ENCODE measurements around the gene TWF2.
"Not testable (repeated sequence)": the region's sequence is repeated elsewhere in the genome, so short reads cannot be mapped to it uniquely, and the experiment has no call there.

TWF2 gene

GRCh38 chr3:52238761-52239701 lies at the start of gene TWF2:
Gene TWF2, minus strand, starts transcription at chr3:52239158. Its CDS starts 142 bp downstream, at chr3:52239016.
- Histone ChIP-seq H3K36me3 (ENCODE audit: insufficient read depth, low read length) (peaks cover 15% of the 10 kb centered on the region), H3K9me3 (ENCODE audit: low read length) (no peaks in the 10 kb centered on the region), H3K4me3 (ENCODE audit: low read depth in 1 of 2, low read length in 2 of 2) (peak within 1 kb of the TSS; percentile 47 to 98), H3K9ac (ENCODE audit: low read length) (peak within 1 kb of the TSS; percentile 63), H3K27ac (ENCODE audit: low read depth, low read length) (peak within 1 kb of the TSS; percentile 99), H3K27me3 (ENCODE audit: control insufficient read depth in 1 of 2, insufficient read depth in 2 of 2, low read length in 2 of 2) (no peaks in the 10 kb centered on the region), H3K4me1 (ENCODE audit: insufficient read depth, low read length) (peaks cover 51% of the 10 kb centered on the region)

- H3K27ac ChIP-seq (ENCODE audit: low read depth, low read length) = peak overlapping the region; percentile 100
- H3K27me3 ChIP-seq (ENCODE audit: control insufficient read depth in 1 of 2, insufficient read depth in 2 of 2, low read length in 2 of 2) = no peaks in the 10 kb centered on the region
- H3K36me3 ChIP-seq (ENCODE audit: insufficient read depth, low read length) = no peaks in the 10 kb centered on the region
- H3K9ac ChIP-seq (ENCODE audit: low read length) = no peak overlapping the region
- peak overlapping the region; percentile 86 to 100 for H3K4me3 ChIP-seq (ENCODE audit: low read depth in 1 of 2, low read length in 2 of 2)
- H3K9me3 ChIP-seq (ENCODE audit: low read length) = no peaks in the 10 kb centered on the region
- peaks cover 18% of the 10 kb centered on the region for H3K4me1 ChIP-seq (ENCODE audit: insufficient read depth, low read length)
Observed at GRCh38 chr3:52288674-52289073, 49.7 kb upstream of the TWF2 start.

GRCh38 chr3:52286777-52287110 lies 47.8 kb upstream of the TWF2 start:
- peak overlapping the region; percentile 86 to 100 for H3K4me3 ChIP-seq (ENCODE audit: low read depth in 1 of 2, low read length in 2 of 2)
- H3K27ac ChIP-seq (ENCODE audit: low read depth, low read length) = peak overlapping the region; percentile 100
- H3K27me3 ChIP-seq (ENCODE audit: control insufficient read depth in 1 of 2, insufficient read depth in 2 of 2, low read length in 2 of 2) = no peaks in the 10 kb centered on the region
- H3K9me3 ChIP-seq (ENCODE audit: low read length) = no peaks in the 10 kb centered on the region
- peak overlapping the region; percentile 86 for H3K9ac ChIP-seq (ENCODE audit: low read length)
- peaks cover 18% of the 10 kb centered on the region for H3K4me1 ChIP-seq (ENCODE audit: insufficient read depth, low read length)
- no peaks in the 10 kb centered on the region for H3K36me3 ChIP-seq (ENCODE audit: insufficient read depth, low read length)

GRCh38 chr3:52284051-52284450 lies 45.1 kb upstream of the TWF2 start:
- H3K27me3 ChIP-seq (ENCODE audit: control insufficient read depth in 1 of 2, insufficient read depth in 2 of 2, low read length in 2 of 2); H3K27ac ChIP-seq (ENCODE audit: low read depth, low read length); H3K36me3 ChIP-seq (ENCODE audit: insufficient read depth, low read length); H3K9me3 ChIP-seq (ENCODE audit: low read length); H3K9ac ChIP-seq (ENCODE audit: low read length); H3K4me3 ChIP-seq (ENCODE audit: low read depth in 1 of 2, low read length in 2 of 2): not testable (repeated sequence)
- H3K4me1 ChIP-seq (ENCODE audit: insufficient read depth, low read length) = peaks cover 27% of the 10 kb centered on the region

- Histone ChIP-seq H3K36me3 (ENCODE audit: insufficient read depth, low read length) (no peaks in the 10 kb centered on the region), H3K27ac (ENCODE audit: low read depth, low read length) (no peak overlapping the region), H3K9me3 (ENCODE audit: low read length) (no peaks in the 10 kb centered on the region), H3K4me3 (ENCODE audit: low read depth in 1 of 2, low read length in 2 of 2) (no peak overlapping the region), H3K27me3 (ENCODE audit: control insufficient read depth in 1 of 2, insufficient read depth in 2 of 2, low read length in 2 of 2) (no peaks in the 10 kb centered on the region), H3K9ac (ENCODE audit: low read length) (no peak overlapping the region), H3K4me1 (ENCODE audit: insufficient read depth, low read length) (peaks cover 24% of the 10 kb centered on the region)
Observed at GRCh38 chr3:52283306-52283705, 44.3 kb upstream of the TWF2 start.

- Histone ChIP-seq H3K36me3 (ENCODE audit: insufficient read depth, low read length) (no peaks in the 10 kb centered on the region), H3K4me1 (ENCODE audit: insufficient read depth, low read length) (peaks cover 20% of the 10 kb centered on the region), H3K9me3 (ENCODE audit: low read length) (no peaks in the 10 kb centered on the region), H3K4me3 (ENCODE audit: low read depth in 1 of 2, low read length in 2 of 2) (no peak overlapping the region), H3K27me3 (ENCODE audit: control insufficient read depth in 1 of 2, insufficient read depth in 2 of 2, low read length in 2 of 2) (no peaks in the 10 kb centered on the region), H3K9ac (ENCODE audit: low read length) (no peak overlapping the region), H3K27ac (ENCODE audit: low read depth, low read length) (no peak overlapping the region)
Observed at GRCh38 chr3:52281981-52282801, 43.2 kb upstream of the TWF2 start.

GRCh38 chr3:52280050-52280461 lies 41.1 kb upstream of the TWF2 start:
- H3K27ac ChIP-seq (ENCODE audit: low read depth, low read length) = peak overlapping the region; percentile 96
- no peaks in the 10 kb centered on the region for H3K9me3 ChIP-seq (ENCODE audit: low read length)
- H3K4me1 ChIP-seq (ENCODE audit: insufficient read depth, low read length) = peaks cover 20% of the 10 kb centered on the region
- H3K36me3 ChIP-seq (ENCODE audit: insufficient read depth, low read length) = no peaks in the 10 kb centered on the region
- no peaks in the 10 kb centered on the region for H3K27me3 ChIP-seq (ENCODE audit: control insufficient read depth in 1 of 2, insufficient read depth in 2 of 2, low read length in 2 of 2)
- H3K4me3 ChIP-seq (ENCODE audit: low read depth in 1 of 2, low read length in 2 of 2) = no peak overlapping the region
- no peak overlapping the region for H3K9ac ChIP-seq (ENCODE audit: low read length)

GRCh38 chr3:52279596-52279995 lies 40.6 kb upstream of the TWF2 start:
- Histone ChIP-seq H3K9ac (ENCODE audit: low read length) (no peak overlapping the region), H3K27me3 (ENCODE audit: control insufficient read depth in 1 of 2, insufficient read depth in 2 of 2, low read length in 2 of 2) (no peaks in the 10 kb centered on the region), H3K4me3 (ENCODE audit: low read depth in 1 of 2, low read length in 2 of 2) (peak overlapping the region; percentile 59 to 94), H3K4me1 (ENCODE audit: insufficient read depth, low read length) (peaks cover 21% of the 10 kb centered on the region), H3K27ac (ENCODE audit: low read depth, low read length) (peak overlapping the region; percentile 96), H3K36me3 (ENCODE audit: insufficient read depth, low read length) (no peaks in the 10 kb centered on the region), H3K9me3 (ENCODE audit: low read length) (no peaks in the 10 kb centered on the region)

- Histone ChIP-seq H3K4me1 (ENCODE audit: insufficient read depth, low read length) (peaks cover 28% of the 10 kb centered on the region), H3K27ac (ENCODE audit: low read depth, low read length) (peak within 1 kb of the TSS; percentile 96), H3K36me3 (ENCODE audit: insufficient read depth, low read length) (no peaks in the 10 kb centered on the region), H3K4me3 (ENCODE audit: low read depth in 1 of 2, low read length in 2 of 2) (peak within 1 kb of the TSS; percentile 59 to 94), H3K9ac (ENCODE audit: low read length) (peak within 1 kb of the TSS; percentile 67), H3K9me3 (ENCODE audit: low read length) (no peaks in the 10 kb centered on the region), H3K27me3 (ENCODE audit: control insufficient read depth in 1 of 2, insufficient read depth in 2 of 2, low read length in 2 of 2) (no peaks in the 10 kb centered on the region)
Observed at GRCh38 chr3:52278510-52279069, 39.6 kb upstream of the TWF2 start, which contains the start of gene WDR82. Gene WDR82, minus strand, starts transcription at chr3:52278649. Its CDS starts 288 bp downstream, at chr3:52278361.

GRCh38 chr3:52277972-52278509 lies 39.1 kb upstream of the TWF2 start:
- Histone ChIP-seq H3K27me3 (ENCODE audit: control insufficient read depth in 1 of 2, insufficient read depth in 2 of 2, low read length in 2 of 2) (no peaks in the 10 kb centered on the region), H3K9me3 (ENCODE audit: low read length) (no peaks in the 10 kb centered on the region), H3K4me1 (ENCODE audit: insufficient read depth, low read length) (peaks cover 28% of the 10 kb centered on the region), H3K4me3 (ENCODE audit: low read depth in 1 of 2, low read length in 2 of 2) (peak overlapping the region; percentile 59 to 94), H3K9ac (ENCODE audit: low read length) (peak overlapping the region; percentile 67), H3K36me3 (ENCODE audit: insufficient read depth, low read length) (no peaks in the 10 kb centered on the region), H3K27ac (ENCODE audit: low read depth, low read length) (peak overlapping the region; percentile 96)
